ENCODE results near the gene AK5.

Gene AK5

GRCh38 chr1:77281491-77282186 is at the start of gene AK5:
Gene AK5, plus strand, starts transcription at chr1:77282019. Its CDS starts 295 bp downstream, at chr1:77282314.
- DNase-seq (ENCODE audit: low read depth in 2 of 2) = peak; percentile 32 to 35

GRCh38 chr1:77232829-77233228 is 49.0 kb upstream of the AK5 start:
- DNase-seq (ENCODE audit: low read depth in 2 of 2) = no peak

GRCh38 chr1:77234096-77234495 is 47.7 kb upstream of the AK5 start:
- DNase-seq (ENCODE audit: low read depth in 2 of 2) = no peak

- DNase-seq (ENCODE audit: low read depth in 2 of 2) = no peak
These were observed 46.9 kb upstream of the AK5 start for GRCh38 chr1:77234943-77235342.

- no peak for DNase-seq (ENCODE audit: low read depth in 2 of 2)
These were observed 43.4 kb upstream of the AK5 start for GRCh38 chr1:77238462-77238861.

GRCh38 chr1:77239311-77239710 is 42.5 kb upstream of the AK5 start:
- DNase-seq (ENCODE audit: low read depth in 2 of 2) = no peak

GRCh38 chr1:77245830-77246229 is 36.0 kb upstream of the AK5 start:
- no peak for DNase-seq (ENCODE audit: low read depth in 2 of 2)

- no peak for DNase-seq (ENCODE audit: low read depth in 2 of 2)
These were observed 31.7 kb upstream of the AK5 start for GRCh38 chr1:77250126-77250525.

- DNase-seq (ENCODE audit: low read depth in 2 of 2) = no peak
These were observed 28.6 kb upstream of the AK5 start for GRCh38 chr1:77253211-77253610.

GRCh38 chr1:77263708-77264107 is 18.1 kb upstream of the AK5 start:
- DNase-seq (ENCODE audit: low read depth in 2 of 2) = no peak

GRCh38 chr1:77265180-77265579 is 16.6 kb upstream of the AK5 start:
- DNase-seq (ENCODE audit: low read depth in 2 of 2) = no peak

- DNase-seq (ENCODE audit: low read depth in 2 of 2) = no peak
These were observed 14.8 kb upstream of the AK5 start for GRCh38 chr1:77267035-77267434.

GRCh38 chr1:77271852-77272580 is 9.8 kb upstream of the AK5 start:
- no peak for DNase-seq (ENCODE audit: low read depth in 2 of 2)

- no peak for DNase-seq (ENCODE audit: low read depth in 2 of 2)
These were observed 7.9 kb upstream of the AK5 start for GRCh38 chr1:77273891-77274290.

GRCh38 chr1:77275194-77275593 is 6.6 kb upstream of the AK5 start:
- DNase-seq (ENCODE audit: low read depth in 2 of 2) = no peak

- no peak for DNase-seq (ENCODE audit: low read depth in 2 of 2)
These were observed 4.9 kb upstream of the AK5 start for GRCh38 chr1:77276941-77277340.

GRCh38 chr1:77279929-77280328 is 1.9 kb upstream of the AK5 start:
- DNase-seq (ENCODE audit: low read depth in 2 of 2) = no peak

- DNase-seq (ENCODE audit: low read depth in 2 of 2) = no peak
These were observed 857 bp upstream of the AK5 start for GRCh38 chr1:77280962-77281361.

- DNase-seq (ENCODE audit: low read depth in 2 of 2) = peak in 1 of 2 donors; percentile 14
These were observed 507 bp downstream of the AK5 start for GRCh38 chr1:77282187-77282865.

- no peak for DNase-seq (ENCODE audit: low read depth in 2 of 2)
These were observed 1.2 kb downstream of the AK5 start for GRCh38 chr1:77282866-77283539.

GRCh38 chr1:77283701-77284425 is 2.0 kb downstream of the AK5 start:
- no peak for DNase-seq (ENCODE audit: low read depth in 2 of 2)

GRCh38 chr1:77287535-77287934 is 5.7 kb downstream of the AK5 start:
- DNase-seq (ENCODE audit: low read depth in 2 of 2) = no peak

Data from stimulated activated CD4-positive, alpha-beta T cell treated with anti-CD3 and anti-CD28 coated beads, Interleukin-15, amount 100 ng/mL, for 48 hours (primary cell).